ENCODE measurements around the gene CERT1. TPM values are rescaled to one million over a fixed set of nuclear protein-coding genes. Genes with fewer than 3 reads are reported as not detected.

The CERT1 gene
- total RNA-seq, 1 donor from 2014 or later, result 11.7 TPM

DNA sequence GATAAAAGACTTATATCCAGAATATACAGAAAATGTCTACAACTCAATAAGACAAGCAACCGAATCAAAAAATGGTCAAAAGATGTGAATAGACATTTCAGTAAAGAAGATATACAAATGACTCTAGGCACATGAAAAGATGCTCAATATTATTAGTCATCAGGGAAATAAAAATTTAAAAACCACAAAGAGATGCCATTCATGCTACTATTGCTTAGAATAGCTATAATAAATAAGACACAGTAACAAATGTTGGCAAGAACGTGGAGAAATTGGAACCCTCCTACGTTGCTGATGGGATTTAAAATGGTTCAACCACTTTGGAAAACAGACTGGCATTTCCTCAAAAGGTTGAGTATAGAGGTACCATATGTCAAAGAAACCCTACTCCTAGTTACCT lies 40.0 kb upstream of the CERT1 start:
- TF ChIP-seq, protein P1, sequence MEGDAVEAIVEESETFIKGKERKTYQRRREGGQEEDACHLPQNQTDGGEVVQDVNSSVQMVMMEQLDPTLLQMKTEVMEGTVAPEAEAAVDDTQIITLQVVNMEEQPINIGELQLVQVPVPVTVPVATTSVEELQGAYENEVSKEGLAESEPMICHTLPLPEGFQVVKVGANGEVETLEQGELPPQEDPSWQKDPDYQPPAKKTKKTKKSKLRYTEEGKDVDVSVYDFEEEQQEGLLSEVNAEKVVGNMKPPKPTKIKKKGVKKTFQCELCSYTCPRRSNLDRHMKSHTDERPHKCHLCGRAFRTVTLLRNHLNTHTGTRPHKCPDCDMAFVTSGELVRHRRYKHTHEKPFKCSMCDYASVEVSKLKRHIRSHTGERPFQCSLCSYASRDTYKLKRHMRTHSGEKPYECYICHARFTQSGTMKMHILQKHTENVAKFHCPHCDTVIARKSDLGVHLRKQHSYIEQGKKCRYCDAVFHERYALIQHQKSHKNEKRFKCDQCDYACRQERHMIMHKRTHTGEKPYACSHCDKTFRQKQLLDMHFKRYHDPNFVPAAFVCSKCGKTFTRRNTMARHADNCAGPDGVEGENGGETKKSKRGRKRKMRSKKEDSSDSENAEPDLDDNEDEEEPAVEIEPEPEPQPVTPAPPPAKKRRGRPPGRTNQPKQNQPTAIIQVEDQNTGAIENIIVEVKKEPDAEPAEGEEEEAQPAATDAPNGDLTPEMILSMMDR (conservative IDR thresholded peaks at IDR 0.05; ENCODE audit: low read depth, low read length), result no peak
- no peak for DNase-seq (ENCODE audit: low read depth)
- H3K4me3 ChIP-seq (ENCODE audit: low read depth, low read length), result no peak overlapping the region

DNA sequence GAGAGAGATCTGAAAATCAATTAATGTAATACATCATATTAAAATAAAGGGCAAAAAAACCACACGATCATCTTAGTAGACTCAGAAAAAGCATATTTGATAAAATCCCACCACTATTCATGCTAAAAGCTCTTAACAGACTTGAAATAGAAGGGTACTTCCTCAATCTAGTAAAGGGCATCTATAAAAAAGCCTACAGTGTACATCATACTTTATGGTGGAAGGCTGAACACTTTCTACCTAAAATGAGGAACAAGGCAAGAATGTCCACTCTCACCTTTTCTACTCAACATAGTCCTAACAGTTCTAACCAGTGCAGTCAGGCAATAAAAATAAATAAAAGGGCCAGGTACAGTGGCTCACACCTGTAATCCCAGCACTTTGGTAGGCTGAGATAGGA lies 39.2 kb upstream of the CERT1 start:
- DNase-seq (ENCODE audit: low read depth), result no peak
- H3K4me3 ChIP-seq (ENCODE audit: low read depth, low read length), result no peak overlapping the region
- TF ChIP-seq, protein P1 (conservative IDR thresholded peaks at IDR 0.05; ENCODE audit: low read depth, low read length), result no peak

DNA sequence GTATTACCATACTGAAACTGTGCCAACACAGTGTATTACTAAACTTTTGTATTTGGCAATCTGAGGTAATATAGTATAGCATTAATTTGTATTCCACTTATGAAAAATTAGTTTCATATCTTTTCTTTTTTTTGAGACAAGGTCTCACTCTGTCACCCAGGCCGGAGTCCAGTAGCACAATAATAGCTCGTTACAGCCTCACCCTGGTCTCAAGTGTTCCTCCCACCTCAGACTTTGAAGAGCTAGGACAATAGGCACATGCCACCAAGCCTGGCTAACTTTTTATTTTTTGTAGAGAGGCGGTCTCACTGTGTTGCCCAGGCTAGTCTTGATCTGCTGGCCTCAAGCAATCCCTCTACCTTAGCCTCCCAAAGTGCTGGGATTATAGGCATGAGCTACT lies 36.4 kb upstream of the CERT1 start:
- TF ChIP-seq, protein P1 (conservative IDR thresholded peaks at IDR 0.05; ENCODE audit: low read depth, low read length), result no peak

DNA sequence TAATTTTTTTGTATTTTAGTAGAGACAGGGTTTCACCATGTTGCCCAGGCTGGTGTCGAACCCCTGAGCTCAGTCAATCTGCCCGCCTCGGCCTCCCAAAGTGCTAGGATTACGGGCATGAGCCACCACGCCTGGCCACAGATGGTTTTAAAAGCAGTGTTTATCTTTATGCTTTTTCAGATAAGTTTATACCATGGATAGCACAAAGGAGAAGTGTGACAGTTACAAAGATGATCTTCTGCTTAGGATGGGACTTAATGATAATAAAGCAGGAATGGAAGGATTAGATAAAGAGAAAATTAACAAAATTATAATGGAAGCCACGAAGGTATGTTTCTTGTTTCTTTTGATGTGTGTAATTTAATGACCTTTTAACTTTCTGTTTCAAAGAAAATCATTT lies 35.4 kb upstream of the CERT1 start:
- DNase-seq (ENCODE audit: low read depth), result no peak
- H3K4me3 ChIP-seq (ENCODE audit: low read depth, low read length), result no peak overlapping the region
- TF ChIP-seq, protein P1 (conservative IDR thresholded peaks at IDR 0.05; ENCODE audit: low read depth, low read length), result no peak

More for the DNA sequence above, 36.4 kb upstream of the CERT1 start:
- no peak overlapping the region for H3K4me3 ChIP-seq (ENCODE audit: low read depth, low read length)
- no peak for DNase-seq (ENCODE audit: low read depth)

DNA sequence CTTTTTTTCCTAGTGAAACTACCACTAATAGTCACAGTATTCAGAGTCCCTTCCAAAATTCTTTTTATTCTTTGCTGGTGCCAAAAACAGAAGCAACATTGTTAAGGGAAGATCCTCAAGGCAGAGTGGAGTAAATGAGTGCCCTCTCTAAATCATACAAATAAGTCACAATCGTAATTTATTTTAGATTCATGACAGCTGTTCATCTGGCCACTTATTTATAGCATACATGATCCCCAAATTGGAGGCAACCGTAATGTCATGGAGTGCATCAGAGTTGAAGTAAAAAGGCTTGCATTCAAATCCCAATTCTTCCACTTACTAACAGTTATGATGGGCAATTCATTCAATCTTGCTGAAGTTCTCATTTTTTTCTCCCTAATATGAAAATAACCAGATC lies 33.7 kb upstream of the CERT1 start:
- H3K4me3 ChIP-seq (ENCODE audit: low read depth, low read length), result no peak overlapping the region
- TF ChIP-seq, protein P1 (conservative IDR thresholded peaks at IDR 0.05; ENCODE audit: low read depth, low read length), result no peak
- no peak for DNase-seq (ENCODE audit: low read depth)

DNA sequence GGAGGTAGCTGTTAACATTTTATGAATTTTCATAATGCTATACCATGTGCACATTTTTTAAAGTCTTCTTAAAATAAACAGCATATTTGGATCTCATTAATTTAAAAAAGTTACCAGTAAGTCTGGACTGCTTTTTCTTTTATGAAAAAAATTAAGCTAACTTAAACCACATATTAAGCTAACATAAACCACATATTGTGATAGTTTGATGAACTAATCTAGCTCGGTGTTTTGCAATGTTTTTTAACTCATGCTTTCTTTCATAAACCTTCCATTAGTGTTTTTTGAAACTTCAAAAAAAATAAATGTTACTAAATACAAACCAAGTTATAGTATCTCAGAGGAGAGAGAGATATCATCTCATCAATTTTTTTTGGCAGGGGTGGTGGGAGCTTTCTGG lies 26.8 kb upstream of the CERT1 start:
- H3K4me3 ChIP-seq (ENCODE audit: low read depth, low read length), result no peak overlapping the region
- no peak for DNase-seq (ENCODE audit: low read depth)
- TF ChIP-seq, protein P1 (conservative IDR thresholded peaks at IDR 0.05; ENCODE audit: low read depth, low read length), result no peak

DNA sequence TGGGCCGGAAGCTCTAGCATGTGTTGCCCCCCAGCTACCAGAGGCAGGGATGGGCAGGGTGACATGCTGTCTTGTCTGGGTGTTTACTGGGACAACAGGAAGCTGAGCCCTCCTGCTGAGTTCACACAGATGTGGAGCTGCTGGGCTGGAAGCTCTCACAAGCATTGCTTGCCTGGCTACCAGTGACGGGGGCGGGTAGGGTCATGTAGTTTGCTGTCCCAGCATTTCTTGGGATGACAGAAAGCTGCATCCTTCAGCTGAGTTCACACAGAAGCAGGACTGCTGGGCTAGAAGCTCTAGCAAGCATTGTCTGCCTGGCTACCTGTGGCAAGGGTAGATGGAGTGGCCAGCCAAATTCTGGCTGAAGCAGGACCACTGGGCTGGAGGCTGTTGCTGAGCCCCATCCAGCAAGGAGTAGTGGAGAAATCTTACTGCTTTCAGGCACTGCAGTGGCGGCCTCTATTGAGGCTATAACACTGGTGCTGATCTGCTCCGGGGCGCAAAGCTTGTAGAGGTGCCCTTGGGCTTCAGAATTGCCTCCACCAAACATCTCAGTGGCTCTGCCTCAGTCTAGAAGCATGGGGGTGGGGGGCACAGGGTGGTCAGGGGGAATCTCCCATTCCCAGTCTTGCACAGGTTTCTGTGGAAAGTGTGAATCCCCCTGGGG lies 25.4 kb upstream of the CERT1 start:
- no peak overlapping the region for H3K4me3 ChIP-seq (ENCODE audit: low read depth, low read length)
- TF ChIP-seq, protein P1 (conservative IDR thresholded peaks at IDR 0.05; ENCODE audit: low read depth, low read length), result no peak
- no peak for DNase-seq (ENCODE audit: low read depth)

All from epithelial cell of proximal tubule (primary cell).